K562 (cell line): ENCODE results near the gene CNGA4. TPM values are rescaled to one million over a fixed set of nuclear protein-coding genes. Genes with fewer than 3 reads are reported as not detected.

Source experiments
- ERF ChIP-seq: fragments of 450-650 bp; formaldehyde crosslinking; IDR thresholded peaks from 2 replicates; pipeline ENCODE4 v1.4.0; 2020; ENCODE audit warnings: mild to moderate bottlenecking, mixed read lengths
- FOS ChIP-seq: IDR thresholded peaks from 3 replicates; pipeline ENCODE4 v1.6.1; 2011; ENCODE audit not compliant: insufficient read length; ENCODE audit errors: extremely low read depth
- GTF3C2 ChIP-seq: IDR thresholded peaks from 3 replicates; pipeline ENCODE4 v1.6.1; 2011; ENCODE audit warnings: borderline replicate concordance, mild to moderate bottlenecking, moderate library complexity; ENCODE audit not compliant: insufficient read length; ENCODE audit errors: extremely low read depth
- PML ChIP-seq: IDR thresholded peaks from 2 replicates; pipeline ENCODE4 v1.6.1; 2012; ENCODE audit warnings: low read length, inconsistent platforms
- RAD21 ChIP-seq, 2 experiments: fragments of 250-450 bp in 1 of 2; fragments of 450-650 bp in 1 of 2; sonication (Bioruptor Pico) in 1 of 2; formaldehyde crosslinking in 1 of 2; IDR thresholded peaks in 1 of 2; conservative IDR thresholded peaks in 1 of 2; 2 replicates each; pipeline versions ENCODE4 v1.4.0 to v1.8.0; 2020 to 2022; ENCODE audit warnings: mild to moderate bottlenecking in 2 of 2, moderate library complexity in 1 of 2
- RBM39 ChIP-seq: fragments of 200-400 bp; formaldehyde crosslinking; optimal IDR thresholded peaks from 2 replicates; pipeline ENCODE3; 2018; ENCODE audit warnings: low read depth, low read length
- SMARCA4 ChIP-seq: fragments of 450-650 bp; IDR thresholded peaks from 2 replicates; pipeline ENCODE4 v1.6.1; 2016
- ZNF146 ChIP-seq: IDR thresholded peaks from one replicate; pipeline ENCODE4 v1.6.1; 2018; ENCODE audit warnings: missing compliant biosample characterization; ENCODE audit not compliant: unreplicated experiment
- ZNF277 ChIP-seq: fragments of 250-450 bp; sonication (Bioruptor Pico); IDR thresholded peaks from 2 replicates; pipeline ENCODE4 v1.8.0; 2022; ENCODE audit warnings: inconsistent platforms, mild to moderate bottlenecking, moderate library complexity, borderline replicate concordance
- ZNF280B ChIP-seq: fragments of 250-450 bp; sonication (Bioruptor Pico); IDR thresholded peaks from 2 replicates; pipeline ENCODE4 v1.5.1; 2021; ENCODE audit warnings: mild to moderate bottlenecking
- ZNF354B ChIP-seq: fragments of 250-450 bp; sonication (Bioruptor Pico); IDR thresholded peaks from 2 replicates; pipeline ENCODE4 v1.4.0; 2020
- ZNF589 ChIP-seq: fragments of 200-800 bp; sonication (Bioruptor generic); IDR thresholded peaks from 2 replicates; pipeline ENCODE4 v1.6.1; 2016; ENCODE audit warnings: low read depth, missing genetic modification characterization, missing compliant biosample characterization
- polyA plus RNA-seq, 8 experiments: library from polyadenylated mRNA; depleted of rRNA in 4 of 8; stranded (reverse) in 5 of 8; unstranded in 3 of 8; fragments of >200 nt; fragmentation: Nextera tagmentation in 2 of 8; fragmentation: Illumina TruSeq in 1 of 8; extraction: Ambion mirVana in 2 of 8; extraction: Trizol in 1 of 8; gene quantifications; 2 replicates each; pipeline versions ENCODE4 v1.2.1 to v1.2.3, GENCODE V29; 2011 to 2014; ENCODE audit warnings: inconsistent platforms in 1 of 8, missing spikeins in 1 of 8
- total RNA-seq, 7 experiments: library from RNA; depleted of rRNA in 6 of 7; stranded (reverse); fragments of >200 nt in 6 of 7; fragmentation: Illumina TruSeq in 2 of 7; extraction: Trizol in 2 of 7; gene quantifications; 2 replicates each; pipeline versions ENCODE4 v1.2.1 to v1.2.3, GENCODE V29; 2011 to 2021; ENCODE audit warnings: low replicate concordance in 1 of 7

CNGA4 gene
- total and polyA plus RNA-seq, 9 of the 15 experiments (the other 6 are each of a cell fraction or from before 2014, with no cell fraction given) = 0.04 to 0.09 (median 0.06) TPM; not detected in 6

- TF ChIP-seq ZNF354B (CRISPR knock-in tag) (no peak), ZNF589 (CRISPR knock-in tag) (peak; percentile 94), RBM39 (no peak), ZNF146 (CRISPR knock-in tag) (no peak), FOS (no peak), RAD21 (CRISPR knock-in tag; conservative IDR thresholded peaks at IDR 0.05 in 1 of 2, IDR thresholded peaks at IDR 0.05 in 1 of 2) (no peak), PML (peak; percentile 67), ZNF280B (no peak), GTF3C2 (no peak), SMARCA4 (peak; percentile 62; the same call in 1 of the 2 replicates), ERF (CRISPR knock-in tag) (peak; percentile 79; the same call in 1 of the 2 replicates), ZNF277 (no peak)
These were observed 11.1 kb downstream of the CNGA4 start (continued) for GRCh38 chr11:6249770-6250555.
